GM19467 (cell line): ENCODE results near the gene TM4SF1.
A peak's percentile ranks its signal among the peaks of the same experiment; 100 is the strongest.

Source experiments
- ATAC-seq: cut with Tn5 transposase; IDR thresholded peaks from one replicate; pipeline ENCODE4 v1.9.1; 2021; ENCODE audit warnings: mild to moderate bottlenecking, moderate library complexity; ENCODE audit not compliant: unreplicated experiment

The TM4SF1 gene

GRCh38 chr3:149377408-149378364, at the start of gene TM4SF1:
TM4SF1 (minus strand) TSS chr3:149377649; CDS start chr3:149377547, 102 bp downstream.
- no peak for ATAC-seq

GRCh38 chr3:149426325-149426724, 48.9 kb upstream of the TM4SF1 start:
- ATAC-seq = no peak

GRCh38 chr3:149424918-149425317, 47.5 kb upstream of the TM4SF1 start:
- ATAC-seq = no peak

DNA sequence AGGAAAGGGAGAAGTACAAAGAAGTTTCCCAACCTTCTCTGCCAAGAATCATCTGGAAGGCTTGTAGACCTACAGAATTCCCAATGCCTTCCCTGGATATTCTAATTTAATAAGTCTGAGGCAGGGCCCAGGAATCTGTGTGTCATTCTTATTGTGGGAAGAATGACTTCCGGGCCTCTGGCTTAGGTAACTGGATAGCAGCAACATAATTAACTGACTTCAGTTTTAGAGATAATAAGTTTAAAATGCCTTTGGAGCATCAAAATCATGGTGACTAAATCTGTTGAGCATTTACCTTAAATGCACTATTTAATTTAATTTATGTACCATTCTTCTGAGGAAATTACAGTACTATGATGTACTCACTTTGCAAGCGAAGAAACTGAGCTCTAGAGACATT, 44.3 kb upstream of the TM4SF1 start:
- ATAC-seq = no peak

- ATAC-seq = no peak
Measured at GRCh38 chr3:149419816-149420215, 42.4 kb upstream of the TM4SF1 start.

GRCh38 chr3:149417727-149418126, 40.3 kb upstream of the TM4SF1 start:
- no peak for ATAC-seq

DNA sequence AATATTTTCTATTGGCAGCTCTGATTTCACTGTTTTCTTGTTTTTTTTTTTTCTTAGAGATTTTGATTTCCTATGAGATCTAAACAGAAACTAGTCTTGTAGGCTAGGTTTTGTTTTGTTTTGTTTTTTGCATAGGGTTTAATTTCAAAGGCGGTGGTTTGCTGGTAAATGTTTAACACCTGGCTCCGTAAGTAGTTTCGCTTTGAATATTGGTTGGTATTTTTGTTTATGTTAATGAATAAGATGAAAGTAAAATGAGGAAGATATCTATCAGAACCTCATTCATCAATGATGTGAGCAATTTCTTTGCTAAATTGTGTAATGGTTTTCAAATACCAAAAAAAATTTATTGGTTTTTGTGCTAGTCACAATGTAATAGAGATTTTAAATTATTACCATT, 39.7 kb upstream of the TM4SF1 start:
- ATAC-seq = peak; percentile 80

DNA sequence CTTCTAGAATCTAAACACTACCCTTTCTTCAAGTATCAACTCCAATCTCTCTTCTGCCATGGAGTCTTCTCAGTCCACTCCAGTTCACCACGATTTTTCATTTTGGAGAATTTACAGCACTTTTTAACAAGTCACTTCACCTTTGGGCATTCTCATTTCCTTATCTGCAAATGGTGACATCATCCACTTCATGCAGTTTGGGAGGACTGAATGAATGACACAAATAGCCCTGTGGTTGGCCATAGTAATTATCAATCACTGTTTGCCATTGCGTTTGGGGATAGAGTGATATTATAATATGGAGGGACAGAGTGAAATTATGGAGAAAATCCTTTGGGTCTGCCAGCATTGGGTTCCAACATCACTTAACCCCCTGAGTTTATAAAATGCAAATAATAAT, 38.0 kb upstream of the TM4SF1 start:
- no peak for ATAC-seq

- ATAC-seq = no peak
Measured at GRCh38 chr3:149414557-149415231, 37.2 kb upstream of the TM4SF1 start.

DNA sequence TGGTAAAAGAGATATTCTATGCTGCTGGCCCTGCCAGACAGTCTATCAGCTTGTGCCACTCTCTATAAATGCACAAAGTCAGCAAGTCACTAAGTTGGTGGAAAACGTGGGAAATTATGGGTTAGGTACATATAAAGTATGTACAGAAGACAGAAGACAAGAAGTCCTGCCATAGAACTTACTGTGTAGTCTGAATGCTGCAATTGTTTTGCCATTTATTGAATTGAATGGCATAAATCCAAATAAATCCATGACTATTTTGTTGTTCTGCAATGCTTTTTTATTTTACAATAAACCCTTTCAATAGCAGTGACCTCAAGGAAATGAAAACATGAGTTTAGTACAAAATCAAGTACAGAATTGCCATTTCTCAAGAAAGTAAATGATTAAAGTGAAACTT, 34.1 kb upstream of the TM4SF1 start:
- no peak for ATAC-seq

- ATAC-seq = no peak
Measured at GRCh38 chr3:149409351-149409750, 31.9 kb upstream of the TM4SF1 start.

- no peak for ATAC-seq
Measured at GRCh38 chr3:149407898-149408297, 30.4 kb upstream of the TM4SF1 start.

DNA sequence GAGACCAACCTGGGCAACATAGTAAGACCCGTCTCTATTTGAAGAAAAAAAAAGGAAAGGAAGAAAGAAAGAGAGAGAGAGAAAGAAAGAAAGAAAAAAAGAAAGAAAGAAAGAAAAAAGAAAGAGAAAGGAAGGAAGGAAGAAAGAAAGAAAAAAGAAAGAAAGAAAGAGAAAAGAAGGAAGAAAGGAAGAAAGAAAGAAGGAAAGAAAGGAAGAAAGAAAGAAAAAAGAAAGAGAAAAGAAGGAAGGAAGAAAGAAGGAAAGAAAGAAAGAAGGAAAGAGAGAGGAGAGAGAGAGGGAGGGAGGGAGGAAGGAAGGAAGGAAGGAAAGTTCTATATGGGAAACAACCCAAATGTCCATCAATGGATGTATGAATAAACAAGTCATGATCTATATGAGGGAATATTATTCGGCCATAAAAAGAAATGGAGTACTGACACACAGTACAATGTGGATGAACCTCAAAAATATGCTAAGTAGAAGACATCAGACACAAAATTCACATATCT, 28.8 kb upstream of the TM4SF1 start:
- ATAC-seq = no peak

- ATAC-seq = no peak
Measured at GRCh38 chr3:149403443-149403842, 26.0 kb upstream of the TM4SF1 start.

- no peak for ATAC-seq
Measured at GRCh38 chr3:149402481-149402880, 25.0 kb upstream of the TM4SF1 start.

DNA sequence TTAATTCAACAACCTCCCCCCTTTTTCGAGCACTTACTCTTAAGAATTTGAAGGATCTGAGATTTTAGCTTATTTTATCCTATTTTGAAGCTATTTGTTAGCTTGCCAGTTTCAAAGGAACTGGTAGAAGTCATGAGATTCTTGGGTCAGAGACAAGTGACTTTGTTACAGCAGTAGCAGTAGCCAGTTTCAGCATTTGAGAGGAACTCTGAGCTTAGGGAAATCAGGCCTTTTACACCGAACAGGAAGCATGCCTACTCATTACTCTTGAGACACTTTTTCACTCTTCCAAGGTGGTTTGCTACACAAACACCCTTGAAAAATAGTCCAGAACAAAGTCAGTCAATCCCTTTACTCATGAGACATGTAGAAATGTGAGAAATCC, 24.5 kb upstream of the TM4SF1 start:
- no peak for ATAC-seq

GRCh38 chr3:149401212-149401925, 23.9 kb upstream of the TM4SF1 start:
- no peak for ATAC-seq

DNA sequence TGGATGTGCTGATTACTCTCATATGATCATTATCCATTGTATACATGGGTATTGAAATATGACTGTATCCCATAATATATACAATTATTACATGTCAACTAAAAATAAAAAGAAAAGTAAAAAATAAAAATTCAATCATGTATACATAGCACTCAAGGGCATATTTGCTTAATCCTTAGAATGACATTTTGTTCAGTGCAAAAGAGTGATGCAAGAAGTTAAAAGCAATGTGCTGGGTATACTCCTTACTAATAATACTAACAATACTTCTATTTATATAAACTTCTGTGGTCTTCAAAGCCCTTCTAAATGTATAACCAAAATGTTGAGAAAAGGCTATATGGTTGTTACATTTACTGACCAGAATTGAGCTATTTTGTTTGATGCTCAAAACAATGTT, 23.2 kb upstream of the TM4SF1 start:
- ATAC-seq = no peak

GRCh38 chr3:149398296-149398695, 20.8 kb upstream of the TM4SF1 start:
- no peak for ATAC-seq

DNA sequence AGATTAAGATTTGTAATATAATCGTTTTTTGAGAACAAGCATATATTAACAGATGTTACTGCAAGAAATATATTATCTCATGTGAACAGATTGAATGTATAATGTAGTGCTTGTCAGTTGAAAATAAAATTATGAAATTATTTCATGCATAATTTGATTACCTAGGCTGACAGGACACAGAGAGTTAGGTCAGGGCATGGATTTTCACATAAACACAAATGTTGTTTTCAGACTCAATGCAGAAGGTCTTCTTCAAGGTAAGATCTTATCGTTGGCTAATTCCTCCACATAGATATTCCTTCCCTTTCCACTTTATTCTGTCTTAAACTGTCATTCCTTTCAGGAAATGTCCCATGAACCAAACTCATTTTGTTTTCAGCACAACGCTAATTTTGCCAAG, 20.1 kb upstream of the TM4SF1 start:
- ATAC-seq = no peak

GRCh38 chr3:149396476-149396875, 19.0 kb upstream of the TM4SF1 start:
- no peak for ATAC-seq
